NCI-H2171 treated with DMSO at 0.1 percent for 48 hours (cell line): ENCODE data around the gene MFSD6.

ENCODE experiments used
- DNase-seq: peaks from one replicate; lab custom pipeline; 2025; lab: John Stamatoyannopoulos, UW

MFSD6 gene

DNA sequence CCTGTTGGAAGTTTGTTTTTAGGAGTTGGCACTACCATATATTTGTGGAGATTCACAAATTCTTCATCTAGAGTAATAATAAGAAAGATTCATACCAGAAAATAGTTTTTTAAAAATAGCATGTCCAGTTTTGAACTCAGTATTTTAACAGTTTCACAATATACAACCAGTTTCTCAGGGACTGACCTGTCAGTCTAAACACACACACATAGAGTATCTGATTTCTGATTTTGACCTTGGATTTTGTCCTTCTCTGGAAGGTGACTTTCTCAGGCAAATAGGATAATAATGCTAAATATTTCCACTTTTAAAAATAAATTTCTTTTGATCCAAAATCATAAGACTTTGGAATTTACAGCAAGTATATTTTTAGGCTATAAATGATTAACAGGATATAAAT lies 32.0 kb downstream of the MFSD6 start:
- DNase-seq: no peak

- no peak for DNase-seq
Observed at GRCh38 chr2:190441564-190441963, 33.4 kb downstream of the MFSD6 start.

DNA sequence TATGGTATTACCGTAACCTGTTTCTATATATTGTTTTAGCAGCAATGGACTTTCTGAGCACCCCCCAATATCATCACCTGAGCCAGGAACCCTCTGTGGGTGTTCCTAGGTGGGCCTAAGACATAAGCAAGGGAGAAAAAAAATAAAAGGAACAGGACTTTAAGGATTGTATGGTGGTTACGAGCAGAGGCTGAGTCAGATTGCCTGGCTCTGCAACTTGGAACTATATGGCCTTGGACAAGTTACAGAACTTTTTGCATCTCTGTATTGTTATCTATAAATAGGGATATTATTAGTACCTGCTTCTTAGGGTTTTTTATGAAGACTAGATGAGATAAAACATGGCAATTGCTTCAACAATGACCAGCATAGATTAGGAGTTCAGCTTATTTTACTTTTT lies 34.9 kb downstream of the MFSD6 start:
- no peak for DNase-seq

- DNase-seq: no peak
Observed at GRCh38 chr2:190443778-190444481, 35.8 kb downstream of the MFSD6 start.

GRCh38 chr2:190444976-190445375 lies 36.8 kb downstream of the MFSD6 start:
- no peak for DNase-seq

GRCh38 chr2:190446193-190446592 lies 38.0 kb downstream of the MFSD6 start:
- DNase-seq: no peak

DNA sequence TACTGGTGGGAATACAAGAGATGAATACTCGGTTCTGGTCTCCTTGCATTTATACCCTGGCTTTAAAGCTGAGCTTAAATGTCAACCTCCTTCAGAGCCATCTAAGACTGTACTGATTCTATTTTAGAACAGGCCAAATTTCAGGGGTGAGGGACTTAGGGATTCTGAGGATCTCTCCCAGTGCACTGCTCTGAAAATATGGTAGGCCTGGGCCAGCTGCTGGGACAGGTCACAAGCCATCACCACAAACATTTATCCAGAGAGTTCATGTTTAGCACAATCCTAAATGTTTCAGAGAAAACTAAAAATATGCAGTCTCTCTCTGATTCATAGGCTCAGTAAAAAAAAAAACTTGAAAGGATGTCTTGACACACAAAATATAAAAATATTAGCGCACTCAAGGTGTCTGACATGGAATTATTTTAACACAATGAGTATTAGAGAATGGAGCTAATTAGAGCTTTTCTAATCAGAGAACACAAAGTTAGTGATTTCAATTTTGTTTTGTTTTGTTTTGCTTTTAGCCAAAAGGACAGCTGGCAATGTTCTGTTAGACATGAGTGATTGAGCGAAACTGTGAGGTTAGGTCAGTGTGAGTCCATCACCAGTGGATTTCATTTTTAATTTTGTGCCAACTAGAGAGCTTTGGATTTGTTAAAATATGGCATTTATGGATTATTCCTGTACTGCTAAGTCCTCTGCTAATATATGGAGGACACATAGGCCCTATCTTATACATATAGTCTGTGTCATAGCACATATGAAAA lies 38.8 kb downstream of the MFSD6 start:
- no peak for DNase-seq

- no peak for DNase-seq
Observed at GRCh38 chr2:190447766-190448165, 39.6 kb downstream of the MFSD6 start.

- DNase-seq: peak; percentile 11
Observed at GRCh38 chr2:190449925-190450324, 41.8 kb downstream of the MFSD6 start.

GRCh38 chr2:190450363-190450762 lies 42.2 kb downstream of the MFSD6 start:
- no peak for DNase-seq

GRCh38 chr2:190451561-190452176 lies 43.5 kb downstream of the MFSD6 start:
- DNase-seq: no peak

DNA sequence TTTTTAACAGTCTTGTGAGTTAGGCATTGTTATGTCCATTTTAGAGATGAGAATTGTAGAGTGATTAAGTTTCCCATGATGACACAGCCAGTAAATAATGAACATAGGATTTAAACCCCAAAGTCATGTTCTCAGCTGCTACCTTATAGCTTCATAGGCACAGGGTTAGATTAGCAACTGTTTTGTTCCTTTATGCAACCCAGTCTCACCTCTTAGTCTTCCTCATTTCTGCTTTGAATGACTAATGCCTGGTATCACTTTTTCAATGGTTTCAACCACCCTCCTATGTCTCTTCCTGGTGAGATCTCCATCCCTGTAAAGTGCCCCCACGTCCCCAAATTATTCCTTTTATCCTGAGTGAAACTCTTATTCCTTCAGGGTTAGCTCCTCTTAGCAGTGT lies 44.3 kb downstream of the MFSD6 start:
- DNase-seq: no peak

- no peak for DNase-seq
Observed at GRCh38 chr2:190454795-190455194, 46.6 kb downstream of the MFSD6 start.

DNA sequence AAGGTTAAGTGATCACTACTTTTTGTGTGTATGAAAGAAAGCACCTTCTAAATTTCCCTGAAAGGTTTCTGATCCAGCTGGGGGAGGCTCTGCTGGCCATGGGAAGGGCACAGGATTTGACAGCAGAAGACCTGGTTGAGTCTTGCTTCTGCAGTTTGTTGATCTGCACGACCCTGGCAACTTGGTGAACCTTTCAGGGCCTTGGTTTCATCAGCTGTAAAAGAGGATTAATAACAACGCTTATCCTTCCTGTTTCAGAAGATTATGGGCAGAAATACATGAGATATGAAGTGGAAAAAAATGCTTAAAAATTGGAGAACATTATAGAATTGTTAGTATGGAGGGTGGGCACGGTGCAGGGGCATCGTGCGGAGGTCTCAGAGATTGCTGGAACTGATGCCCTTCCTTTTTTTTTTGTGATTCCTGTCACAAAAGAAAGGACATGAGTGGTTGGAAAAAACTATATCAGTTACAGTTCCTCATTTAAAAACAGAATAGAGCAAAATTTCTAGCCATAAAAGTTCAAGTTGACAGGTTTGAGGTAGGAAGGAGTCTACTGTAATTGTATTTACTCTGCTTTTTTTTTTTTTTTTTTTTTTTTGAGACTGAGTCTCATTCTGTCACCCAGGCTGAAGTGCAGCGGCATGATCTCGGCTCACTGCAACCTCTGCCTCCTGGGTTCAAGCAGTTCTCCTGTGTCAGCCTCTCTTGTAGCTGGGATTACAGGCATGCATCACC lies 47.4 kb downstream of the MFSD6 start:
- no peak for DNase-seq

DNA sequence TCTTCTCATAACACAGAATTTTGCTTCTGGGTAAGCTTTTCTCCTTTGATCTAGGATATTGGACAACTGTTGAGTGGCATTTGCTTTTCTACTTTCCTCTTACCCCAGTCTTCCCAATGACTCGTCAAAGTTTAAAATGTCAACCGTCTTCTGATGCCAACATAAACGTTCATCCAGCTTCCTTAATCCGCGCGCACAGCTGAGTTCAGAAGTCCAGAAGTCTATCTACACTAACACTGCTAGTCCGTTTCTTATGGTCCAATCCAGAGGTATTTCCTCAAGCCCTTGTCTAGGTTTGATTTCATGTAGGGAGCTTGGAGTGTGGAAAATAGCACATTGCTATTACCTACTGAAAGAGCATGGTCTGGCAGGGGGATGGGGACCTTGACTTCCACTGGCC lies 48.7 kb downstream of the MFSD6 start:
- no peak for DNase-seq

DNA sequence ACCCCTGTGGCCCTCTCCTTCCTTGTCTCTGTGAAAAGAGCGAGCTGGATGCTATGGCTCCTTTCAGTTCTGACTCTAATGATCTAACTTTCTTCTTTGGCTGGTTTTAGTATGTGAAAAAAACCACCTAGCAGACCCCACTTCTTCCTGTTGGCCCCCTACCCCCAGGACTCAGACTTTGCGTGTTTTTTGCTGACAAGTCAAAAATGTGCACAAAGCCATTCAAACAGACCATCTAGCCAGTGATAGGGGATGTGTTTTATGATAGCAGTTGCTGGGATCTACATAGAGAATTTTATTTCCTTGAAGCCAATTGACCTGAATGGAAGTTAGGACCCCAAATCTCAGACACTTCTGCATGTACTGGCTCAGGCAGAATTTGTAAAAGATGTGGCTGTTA lies 49.1 kb downstream of the MFSD6 start:
- DNase-seq: no peak

- DNase-seq: peak; percentile 88
Observed at GRCh38 chr2:190458352-190459107, 50.4 kb downstream of the MFSD6 start.

GRCh38 chr2:190459881-190460280 lies 51.7 kb downstream of the MFSD6 start:
- DNase-seq: no peak

DNA sequence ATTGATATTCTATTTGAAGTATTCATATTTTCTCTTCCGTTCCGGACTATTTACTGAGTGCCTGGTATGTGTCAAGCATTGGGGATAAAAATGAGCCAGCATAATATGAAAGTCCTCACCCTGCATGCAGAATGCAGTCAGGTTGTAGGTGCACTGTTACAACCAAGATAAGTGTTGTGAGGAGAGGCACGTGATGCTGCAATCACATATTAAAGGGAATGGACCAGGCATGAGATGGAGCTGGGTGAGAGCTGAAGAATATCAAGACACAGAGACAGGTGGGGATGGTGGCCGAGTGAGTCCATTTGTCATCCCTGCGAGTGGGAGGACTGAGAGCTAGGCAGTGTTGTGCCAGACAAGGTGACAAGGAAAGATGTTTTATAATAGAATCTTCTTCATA lies 52.3 kb downstream of the MFSD6 start:
- no peak for DNase-seq

DNA sequence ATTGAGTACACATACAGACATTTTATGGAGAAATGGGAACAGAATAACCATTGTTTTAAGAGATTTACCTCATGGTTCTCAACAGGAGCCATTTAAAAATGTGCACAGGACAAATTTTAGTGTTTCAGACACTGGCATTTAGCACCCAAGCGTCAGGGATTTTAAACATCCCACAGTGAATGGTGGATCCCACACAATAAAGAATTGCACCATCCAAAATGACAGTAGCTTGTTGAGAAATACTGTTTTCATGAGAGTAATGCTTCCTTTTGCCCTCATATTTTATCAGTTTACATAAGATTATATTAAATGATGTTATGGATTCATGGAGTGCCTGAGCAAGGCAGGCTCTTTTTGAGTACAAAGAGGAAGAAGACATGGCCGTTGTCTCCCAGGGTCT lies 54.0 kb downstream of the MFSD6 start:
- no peak for DNase-seq

DNA sequence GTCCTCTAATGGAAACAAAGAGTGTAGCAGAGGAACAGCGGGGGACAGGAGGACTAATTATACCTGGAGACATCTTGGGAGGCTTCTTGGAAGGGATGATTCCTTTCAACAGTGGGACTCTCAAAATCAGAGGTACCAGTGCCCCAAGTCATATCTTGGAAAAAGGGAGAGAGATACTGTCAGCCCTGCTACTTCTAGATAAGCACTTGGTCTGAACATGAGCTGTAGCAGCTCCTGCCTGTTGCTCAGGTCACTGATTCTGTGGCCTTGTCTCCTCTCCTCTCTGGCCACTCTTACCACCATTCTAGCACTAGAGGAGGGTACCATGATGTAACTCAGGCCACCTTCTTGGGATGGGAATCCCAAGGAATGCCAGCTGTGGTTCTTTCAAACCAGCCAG lies 54.5 kb downstream of the MFSD6 start:
- no peak for DNase-seq

- DNase-seq: no peak
Observed at GRCh38 chr2:190465060-190465459, 56.9 kb downstream of the MFSD6 start.
